GM08714 (cell line): Measurements from ENCODE around the gene LCN1.
"Not testable (repeated sequence)": the region's sequence is repeated elsewhere in the genome, so short reads cannot be mapped to it uniquely, and the experiment has no call there.

ENCODE experiments used
- H3K4me3 ChIP-seq: fragments of 200-500 bp; sonication (Bioruptor generic); 2 replicates; pipeline ENCODE4 v1.5.1; 2014; ENCODE audit warnings: mild to moderate bottlenecking, low read length, inconsistent platforms
- ZNF274 ChIP-seq: IDR thresholded peaks from 2 replicates; pipeline ENCODE4 v1.6.1; 2012; ENCODE audit warnings: mild to moderate bottlenecking, low read depth, low read length

The LCN1 gene

GRCh38 chr9:135517407-135517822 lies 3.8 kb upstream of the LCN1 start:
- H3K4me3 ChIP-seq: no peak overlapping the region
- TF ChIP-seq ZNF274: no peak

DNA sequence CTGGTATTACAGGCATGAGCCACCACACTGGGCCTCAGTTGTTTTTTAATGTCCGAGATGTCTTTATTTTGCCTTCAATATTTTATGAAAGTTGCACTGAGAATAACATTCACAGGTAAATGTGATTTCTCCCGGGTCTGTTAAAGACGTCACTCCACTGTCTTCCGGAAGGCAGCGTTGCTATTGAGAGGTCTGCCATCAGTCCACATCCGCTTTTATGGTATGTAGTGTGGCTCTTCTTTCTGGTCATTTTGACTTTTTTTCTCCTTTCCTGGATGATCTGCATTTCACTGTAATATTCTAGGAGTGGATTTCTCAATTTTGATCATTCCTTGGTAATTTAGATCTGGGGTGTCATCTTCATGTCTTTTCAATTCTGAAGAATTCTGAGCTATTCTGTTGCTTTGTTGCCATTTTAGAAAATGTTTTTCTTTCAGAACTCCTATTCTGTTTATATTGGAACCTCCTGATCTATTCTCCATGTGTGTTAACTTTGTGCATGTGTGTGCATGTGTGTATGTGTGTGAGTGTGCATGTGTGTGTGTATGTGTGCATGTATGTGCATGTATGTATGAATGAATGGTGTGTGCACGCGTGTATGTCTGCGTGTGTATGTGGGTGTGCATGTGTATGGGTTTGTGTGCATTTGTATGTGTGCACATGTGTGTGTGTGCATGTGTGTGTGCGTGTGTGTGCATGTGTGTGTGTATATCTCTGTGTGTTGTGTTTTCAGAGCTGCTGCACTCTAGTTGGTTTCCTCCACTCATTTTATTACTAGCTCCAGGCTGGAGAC lies 1.9 kb upstream of the LCN1 start:
- TF ChIP-seq ZNF274: no peak
- H3K4me3 ChIP-seq: no peak overlapping the region

GRCh38 chr9:135521608-135522095 lies 412 bp downstream of the LCN1 start:
- TF ChIP-seq ZNF274: no peak
- H3K4me3 ChIP-seq: no peak overlapping the region

- TF ChIP-seq ZNF274: no peak
- no peak overlapping the region for H3K4me3 ChIP-seq
These were observed 1.1 kb downstream of the LCN1 start for GRCh38 chr9:135522137-135522877.

GRCh38 chr9:135522931-135523330 lies 1.7 kb downstream of the LCN1 start:
- H3K4me3 ChIP-seq: no peak overlapping the region
- TF ChIP-seq ZNF274: no peak

DNA sequence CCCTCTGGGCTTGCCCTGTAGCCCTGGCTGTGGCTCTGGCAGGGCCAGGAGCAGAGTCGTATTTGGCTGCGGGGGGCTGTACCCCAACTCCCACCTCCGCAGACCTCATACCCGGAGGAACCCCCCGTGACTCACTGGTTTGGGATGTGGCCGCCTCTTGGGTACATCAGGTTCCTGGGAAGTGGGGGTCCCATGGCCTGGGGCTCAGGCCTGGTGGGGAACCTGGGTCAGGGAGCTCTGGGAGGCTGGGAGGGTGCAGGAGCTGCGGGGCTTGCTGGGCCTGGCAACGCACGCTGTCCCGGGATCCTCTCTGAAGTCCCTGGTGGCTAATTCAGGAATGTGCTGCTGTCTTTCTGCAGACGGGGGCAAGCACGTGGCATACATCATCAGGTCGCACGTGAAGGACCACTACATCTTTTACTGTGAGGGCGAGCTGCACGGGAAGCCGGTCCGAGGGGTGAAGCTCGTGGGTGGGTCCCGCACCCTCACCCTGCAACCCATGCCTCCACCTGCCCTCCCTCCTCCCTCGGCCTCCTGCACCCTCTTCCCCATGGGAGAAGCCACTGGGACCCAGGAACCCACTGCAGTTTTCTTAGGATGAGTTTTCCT lies 2.4 kb downstream of the LCN1 start:
- TF ChIP-seq ZNF274: no peak
- no peak overlapping the region for H3K4me3 ChIP-seq

DNA sequence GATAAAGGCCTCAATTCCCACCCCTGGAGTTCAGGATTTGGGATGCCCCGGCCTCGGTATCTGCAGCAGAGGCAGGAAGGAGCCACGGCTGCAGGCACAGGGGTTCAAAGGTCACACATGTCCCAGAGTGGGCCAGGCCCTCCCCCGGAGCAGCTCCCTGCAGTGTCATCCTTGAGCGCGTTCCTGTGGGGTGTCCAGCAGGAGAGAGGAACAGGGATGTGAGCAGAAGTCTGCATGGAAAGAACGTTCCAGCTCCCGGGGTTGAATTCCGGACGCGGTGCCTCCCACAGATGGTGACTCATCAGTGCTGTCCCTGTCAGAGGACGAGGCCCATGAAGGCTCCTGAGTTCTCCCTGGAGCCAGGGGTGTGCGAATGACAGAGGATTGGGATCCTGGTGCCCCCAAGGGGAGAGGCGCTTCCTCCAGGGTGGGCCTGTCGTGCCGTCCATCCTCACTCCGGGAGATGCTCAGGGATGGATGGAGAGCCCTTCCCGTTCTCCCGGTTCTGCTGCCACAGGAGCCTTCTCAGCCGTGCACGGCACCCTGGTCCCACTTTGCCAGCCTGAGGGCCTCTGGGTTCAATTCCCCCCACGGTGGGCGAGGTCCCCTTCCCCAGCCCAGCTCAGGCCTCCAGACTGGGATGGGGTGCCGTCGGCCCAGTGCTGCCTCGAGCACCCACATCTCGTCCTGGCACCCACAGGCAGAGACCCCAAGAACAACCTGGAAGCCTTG lies 3.1 kb downstream of the LCN1 start:
- no peak overlapping the region for H3K4me3 ChIP-seq
- no peak for TF ChIP-seq ZNF274

- no peak for TF ChIP-seq ZNF274
- H3K4me3 ChIP-seq: no peak overlapping the region
These were observed 4.2 kb downstream of the LCN1 start for GRCh38 chr9:135525241-135526088.

DNA sequence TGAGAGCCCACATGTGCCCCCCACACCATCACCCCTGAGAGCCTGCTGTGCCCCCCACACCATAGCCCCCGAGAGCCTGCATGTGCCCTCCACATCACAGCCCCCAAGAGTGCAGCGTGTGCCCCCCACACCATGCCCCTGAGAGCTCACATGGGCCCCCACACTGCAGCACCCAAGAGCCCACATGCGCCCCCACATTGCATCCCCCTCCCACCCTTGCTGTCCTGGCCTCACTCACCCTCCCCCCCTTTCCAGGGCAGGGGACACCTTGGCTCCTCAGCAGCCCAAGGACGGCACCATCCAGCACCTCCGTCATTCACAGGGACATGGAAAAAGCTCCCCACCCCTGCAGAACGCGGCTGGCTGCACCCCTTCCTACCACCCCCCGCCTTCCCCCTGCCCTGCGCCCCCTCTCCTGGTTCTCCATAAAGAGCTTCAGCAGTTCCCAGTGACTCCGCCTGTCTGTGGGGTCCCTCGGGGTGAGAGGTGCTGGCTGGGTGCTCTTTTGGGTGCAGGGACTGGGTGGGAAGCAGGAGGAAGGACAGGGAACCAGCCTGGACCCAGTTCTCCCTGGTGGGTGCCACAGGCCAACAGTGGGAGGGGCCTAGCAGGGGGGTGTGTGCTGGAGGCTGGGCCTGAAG lies 5.0 kb downstream of the LCN1 start:
- no peak overlapping the region for H3K4me3 ChIP-seq
- TF ChIP-seq ZNF274: no peak

- H3K4me3 ChIP-seq: no peak overlapping the region
- no peak for TF ChIP-seq ZNF274
These were observed 5.7 kb downstream of the LCN1 start for GRCh38 chr9:135526730-135527571.

DNA sequence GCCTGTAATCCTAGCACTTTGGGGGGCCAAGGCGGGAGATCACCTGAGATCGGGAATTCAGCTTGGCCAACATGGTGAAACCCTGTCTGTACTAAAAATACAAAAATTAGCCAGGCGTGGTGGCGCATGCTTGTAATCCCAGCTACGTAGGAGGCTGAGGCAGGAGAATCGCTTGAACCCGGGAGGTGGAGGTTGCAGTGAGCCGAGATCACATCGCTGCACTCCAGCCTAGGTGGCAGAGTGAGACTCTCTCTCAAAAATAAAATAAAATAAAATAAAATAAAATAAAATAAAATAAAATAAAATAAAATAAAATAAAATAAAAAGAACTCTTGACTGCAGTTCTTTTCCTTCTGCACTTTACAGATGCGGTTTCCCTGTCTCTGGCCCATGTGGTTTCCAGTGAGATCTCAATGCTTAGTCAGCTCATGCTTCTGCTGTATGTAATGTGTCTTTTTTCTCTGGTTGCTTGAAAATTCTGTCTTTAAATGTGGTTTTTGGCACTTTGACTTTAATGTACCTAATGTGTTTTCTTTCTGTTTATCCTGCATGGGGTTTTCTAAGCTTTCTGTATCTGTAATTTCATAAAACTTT lies 7.7 kb downstream of the LCN1 start:
- not testable (repeated sequence) for H3K4me3 ChIP-seq

DNA sequence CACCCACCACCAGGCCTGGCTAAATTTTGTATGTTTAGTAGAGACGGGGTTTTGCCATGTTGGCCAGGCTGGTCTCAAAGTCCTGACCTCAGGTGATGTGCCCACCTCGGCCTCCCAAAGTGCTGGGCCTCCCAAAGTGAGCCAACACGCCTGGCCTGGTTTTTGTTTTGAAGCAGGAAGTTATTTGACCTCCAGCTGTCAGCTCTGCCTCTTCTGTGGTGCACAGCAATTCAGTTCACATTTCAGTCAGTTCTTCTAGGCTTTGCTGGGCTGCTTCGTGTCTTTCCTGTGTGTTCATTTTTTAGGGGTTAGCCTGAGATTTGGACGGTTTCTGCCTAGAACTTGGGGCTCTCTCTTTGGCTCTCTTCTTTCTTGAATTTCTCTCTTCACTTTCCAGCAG lies 8.9 kb downstream of the LCN1 start:
- H3K4me3 ChIP-seq: no peak overlapping the region
- no peak for TF ChIP-seq ZNF274
